GM23338 (cell line): Measurements from ENCODE around the gene SLC41A3.
"Not testable (repeated sequence)": the region's sequence is repeated elsewhere in the genome, so short reads cannot be mapped to it uniquely, and the experiment has no call there.

Source experiments
- CREB1 ChIP-seq: fragments of 250-450 bp; sonication (Bioruptor Pico); IDR thresholded peaks from 2 replicates; pipeline ENCODE4 v1.5.0; 2020; ENCODE audit warnings: low read depth, mild to moderate bottlenecking, moderate library complexity
- CTCF ChIP-seq, 2 experiments: fragments of 200-600 bp in 1 of 2; sonication (generic) in 1 of 2; conservative IDR thresholded peaks; 2 replicates each; pipeline versions ENCODE4 v1.5.1 to v1.6.1; 2016 to 2017; ENCODE audit warnings: antibody characterized with exemption in 2 of 2, low read depth in 2 of 2, mild to moderate bottlenecking in 2 of 2, moderate library complexity in 1 of 2
- EZH2 ChIP-seq: fragments of 200-600 bp; sonication (generic); IDR thresholded peaks from one replicate; pipeline ENCODE4 v1.8.0; 2017; ENCODE audit warnings: antibody characterized with exemption, mild to moderate bottlenecking, low read depth; ENCODE audit not compliant: unreplicated experiment
- TF ChIP-seq, protein P1 (sequence below): IDR thresholded peaks from one replicate; pipeline ENCODE4 v1.6.1; 2018; ENCODE audit warnings: antibody characterized with exemption; ENCODE audit not compliant: unreplicated experiment

DNA sequence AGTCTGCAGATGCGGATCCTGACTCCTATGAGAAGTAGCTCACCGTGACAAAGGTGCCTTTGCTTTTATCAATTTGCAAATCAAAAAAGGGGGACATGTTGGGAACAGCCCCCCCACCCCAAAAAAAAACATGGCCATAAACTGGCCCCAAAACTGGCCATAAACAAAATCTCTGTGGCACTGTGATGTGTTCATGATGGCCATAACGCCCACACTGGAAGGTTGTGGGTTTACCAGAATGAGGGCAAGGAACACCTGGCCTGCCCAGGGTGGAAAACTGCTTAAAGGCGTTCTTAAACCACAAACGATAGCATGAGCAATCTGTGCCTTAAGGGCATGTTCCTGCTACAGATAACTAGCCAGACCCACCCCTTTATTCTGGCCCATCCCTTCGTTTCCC, 12.3 kb upstream of the SLC41A3 start:
- TF ChIP-seq EZH2; CTCF (conservative IDR thresholded peaks at IDR 0.05; ENCODE audit: low read depth in 2 of 2); CREB1 (CRISPR knock-in tag): not testable (repeated sequence)
- TF ChIP-seq, protein P1, sequence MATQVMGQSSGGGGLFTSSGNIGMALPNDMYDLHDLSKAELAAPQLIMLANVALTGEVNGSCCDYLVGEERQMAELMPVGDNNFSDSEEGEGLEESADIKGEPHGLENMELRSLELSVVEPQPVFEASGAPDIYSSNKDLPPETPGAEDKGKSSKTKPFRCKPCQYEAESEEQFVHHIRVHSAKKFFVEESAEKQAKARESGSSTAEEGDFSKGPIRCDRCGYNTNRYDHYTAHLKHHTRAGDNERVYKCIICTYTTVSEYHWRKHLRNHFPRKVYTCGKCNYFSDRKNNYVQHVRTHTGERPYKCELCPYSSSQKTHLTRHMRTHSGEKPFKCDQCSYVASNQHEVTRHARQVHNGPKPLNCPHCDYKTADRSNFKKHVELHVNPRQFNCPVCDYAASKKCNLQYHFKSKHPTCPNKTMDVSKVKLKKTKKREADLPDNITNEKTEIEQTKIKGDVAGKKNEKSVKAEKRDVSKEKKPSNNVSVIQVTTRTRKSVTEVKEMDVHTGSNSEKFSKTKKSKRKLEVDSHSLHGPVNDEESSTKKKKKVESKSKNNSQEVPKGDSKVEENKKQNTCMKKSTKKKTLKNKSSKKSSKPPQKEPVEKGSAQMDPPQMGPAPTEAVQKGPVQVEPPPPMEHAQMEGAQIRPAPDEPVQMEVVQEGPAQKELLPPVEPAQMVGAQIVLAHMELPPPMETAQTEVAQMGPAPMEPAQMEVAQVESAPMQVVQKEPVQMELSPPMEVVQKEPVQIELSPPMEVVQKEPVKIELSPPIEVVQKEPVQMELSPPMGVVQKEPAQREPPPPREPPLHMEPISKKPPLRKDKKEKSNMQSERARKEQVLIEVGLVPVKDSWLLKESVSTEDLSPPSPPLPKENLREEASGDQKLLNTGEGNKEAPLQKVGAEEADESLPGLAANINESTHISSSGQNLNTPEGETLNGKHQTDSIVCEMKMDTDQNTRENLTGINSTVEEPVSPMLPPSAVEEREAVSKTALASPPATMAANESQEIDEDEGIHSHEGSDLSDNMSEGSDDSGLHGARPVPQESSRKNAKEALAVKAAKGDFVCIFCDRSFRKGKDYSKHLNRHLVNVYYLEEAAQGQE, result not testable (repeated sequence)
